ENCODE results near the gene IL1A. TPM values are rescaled to one million over a fixed set of nuclear protein-coding genes. Genes with fewer than 3 reads are reported as not detected.

Gene IL1A
- total and polyA plus RNA-seq, 9 of the 15 experiments (the other 6 are each of a cell fraction or from before 2014, with no cell fraction given) = 0.03 to 0.27 (median 0.14) TPM; not detected in 2

DNA sequence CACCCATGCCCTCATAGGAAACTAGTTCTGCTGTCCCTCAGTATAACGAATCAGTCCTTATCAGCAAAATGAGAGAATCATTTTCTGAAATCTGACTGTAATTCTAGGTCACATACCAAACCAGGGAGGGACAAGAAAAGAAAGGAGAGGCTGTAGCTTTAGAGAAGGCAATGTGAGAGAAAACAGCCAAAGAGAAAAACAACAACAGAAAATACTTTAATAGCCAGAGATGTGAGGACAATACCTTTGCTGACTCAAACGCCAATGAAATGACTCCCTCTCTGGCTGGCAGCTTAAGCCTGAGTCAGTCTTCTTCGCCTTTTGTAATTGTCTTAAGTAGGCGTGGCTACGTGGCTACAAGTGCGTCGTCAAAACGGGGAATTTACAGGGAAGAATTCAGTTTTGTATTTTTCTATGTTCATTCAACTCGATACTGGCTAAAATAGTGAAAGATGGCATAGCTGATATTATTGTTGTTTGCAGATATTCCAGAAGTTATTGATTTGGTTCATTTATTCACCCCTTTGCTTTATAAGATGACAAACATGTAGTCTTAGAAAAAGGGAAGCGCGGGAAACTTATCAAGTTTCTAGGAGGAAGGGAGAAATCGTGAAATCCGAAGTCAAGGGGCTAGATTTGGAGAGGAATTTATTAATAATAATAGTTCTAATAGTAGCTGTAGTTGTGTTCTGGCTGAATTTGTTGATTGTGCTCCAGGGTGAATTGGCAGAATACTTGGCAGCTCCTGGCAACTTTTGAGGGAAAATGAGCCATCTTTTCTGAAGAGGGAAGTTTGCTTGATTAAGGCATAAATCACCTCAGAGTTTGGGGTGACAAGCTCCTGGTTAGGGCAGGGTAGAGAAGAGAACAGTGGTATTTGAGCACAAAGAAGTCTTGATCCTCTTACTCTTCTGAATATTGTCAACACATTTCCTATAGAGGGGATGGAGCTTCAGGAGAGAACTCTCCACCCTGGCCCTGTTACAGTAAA is at the start of gene IL1A (continued):
- TF ChIP-seq BRD4 (IDR thresholded peaks at IDR 0.05) = no peak
- TF ChIP-seq, protein P1, sequence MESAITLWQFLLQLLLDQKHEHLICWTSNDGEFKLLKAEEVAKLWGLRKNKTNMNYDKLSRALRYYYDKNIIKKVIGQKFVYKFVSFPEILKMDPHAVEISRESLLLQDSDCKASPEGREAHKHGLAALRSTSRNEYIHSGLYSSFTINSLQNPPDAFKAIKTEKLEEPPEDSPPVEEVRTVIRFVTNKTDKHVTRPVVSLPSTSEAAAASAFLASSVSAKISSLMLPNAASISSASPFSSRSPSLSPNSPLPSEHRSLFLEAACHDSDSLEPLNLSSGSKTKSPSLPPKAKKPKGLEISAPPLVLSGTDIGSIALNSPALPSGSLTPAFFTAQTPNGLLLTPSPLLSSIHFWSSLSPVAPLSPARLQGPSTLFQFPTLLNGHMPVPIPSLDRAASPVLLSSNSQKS (CRISPR knock-in tag; IDR thresholded peaks at IDR 0.05) = no peak
- TF ChIP-seq FOXK2 (conservative IDR thresholded peaks at IDR 0.05 in 1 of 2, IDR thresholded peaks at IDR 0.05 in 1 of 2; ENCODE audit: low read depth in 2 of 2) = no peak
- TF ChIP-seq FOSL1 (tag; conservative IDR thresholded peaks at IDR 0.05) = peak; percentile 76
- no peak for TF ChIP-seq MYBL2 (IDR thresholded peaks at IDR 0.05; ENCODE audit: low read depth)
- TF ChIP-seq MYBL2 (CRISPR knock-in tag; IDR thresholded peaks at IDR 0.05; ENCODE audit: borderline replicate concordance) = no peak
- no peak for TF ChIP-seq ZBTB26 (CRISPR knock-in tag; IDR thresholded peaks at IDR 0.05)
- 0 out of 4 replicates have a peak, but pooled peaks of 1 of the 2 experiments have one; percentile 17 for TF ChIP-seq NRF1 (conservative IDR thresholded peaks at IDR 0.05 in 1 of 2, IDR thresholded peaks at IDR 0.05 in 1 of 2)
- TF ChIP-seq MAFK (IDR thresholded peaks at IDR 0.05; ENCODE audit: low read length) = peak; percentile 48; the same call in 1 of the 2 replicates
- no peak for TF ChIP-seq POLR3G (IDR thresholded peaks at IDR 0.05; ENCODE audit: extremely low read depth, insufficient read length, insufficient replicate concordance)
- TF ChIP-seq GTF2B (IDR thresholded peaks at IDR 0.05; ENCODE audit: extremely low read depth, insufficient read length) = no peak
- no peak for TF ChIP-seq ZNF174 (CRISPR knock-in tag; IDR thresholded peaks at IDR 0.05)
- no peak for TF ChIP-seq NEUROD1 (IDR thresholded peaks at IDR 0.05; ENCODE audit: borderline replicate concordance, low read depth, low read length, partially characterized antibody)
- no peak for TF ChIP-seq ETV5 (CRISPR knock-in tag; IDR thresholded peaks at IDR 0.05; ENCODE audit: low read depth)
- no peak for TF ChIP-seq U2AF1 (optimal IDR thresholded peaks at IDR 0.05; ENCODE audit: low read depth, low read length)
- no peak for TF ChIP-seq CBFB (CRISPR knock-in tag; IDR thresholded peaks at IDR 0.05)
- TF ChIP-seq, protein P2, sequence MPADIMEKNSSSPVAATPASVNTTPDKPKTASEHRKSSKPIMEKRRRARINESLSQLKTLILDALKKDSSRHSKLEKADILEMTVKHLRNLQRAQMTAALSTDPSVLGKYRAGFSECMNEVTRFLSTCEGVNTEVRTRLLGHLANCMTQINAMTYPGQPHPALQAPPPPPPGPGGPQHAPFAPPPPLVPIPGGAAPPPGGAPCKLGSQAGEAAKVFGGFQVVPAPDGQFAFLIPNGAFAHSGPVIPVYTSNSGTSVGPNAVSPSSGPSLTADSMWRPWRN (IDR thresholded peaks at IDR 0.05; ENCODE audit: low read depth) = no peak
- no peak for TF ChIP-seq NFYB (IDR thresholded peaks at IDR 0.05; ENCODE audit: extremely low read depth, insufficient read length)
- TF ChIP-seq EGR1 (conservative IDR thresholded peaks at IDR 0.05) = no peak
- no peak for TF ChIP-seq SMAD1 (IDR thresholded peaks at IDR 0.05; ENCODE audit: low read depth, low read length, partially characterized antibody)
- TF ChIP-seq C11orf30 (IDR thresholded peaks at IDR 0.05; ENCODE audit: low read depth) = peak; percentile 76; the same call in 1 of the 2 replicates
- no peak for TF ChIP-seq JUNB (CRISPR knock-in tag; conservative IDR thresholded peaks at IDR 0.05)

Measured in K562 (cell line).